ENCODE measurements around the gene ZC3H10. TPM values are rescaled to one million over a fixed set of nuclear protein-coding genes. Genes with fewer than 3 reads are reported as not detected.

The ZC3H10 gene
- total RNA-seq, 1 experiment from 2014 or later = 11.8 TPM

DNA sequence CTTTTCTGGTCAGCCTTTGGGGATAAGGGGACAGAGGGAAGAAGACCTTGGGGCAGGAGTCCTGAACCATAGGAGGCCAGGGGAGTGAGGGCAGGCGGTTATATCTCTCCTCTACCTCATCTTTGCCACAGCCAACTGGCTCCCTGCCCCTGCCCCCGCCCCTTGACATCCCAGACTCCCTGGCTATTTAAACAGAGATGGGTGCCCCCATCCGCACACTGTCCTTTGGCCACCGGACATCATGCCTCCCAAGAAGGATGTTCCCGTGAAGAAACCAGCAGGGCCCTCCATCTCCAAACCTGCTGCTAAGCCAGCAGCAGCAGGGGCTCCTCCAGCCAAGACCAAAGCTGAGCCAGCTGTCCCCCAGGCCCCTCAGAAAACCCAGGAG is 35.6 kb downstream of the ZC3H10 start:
- DNase-seq (ENCODE audit: low spot score) = no peak
- Histone ChIP-seq H3K27me3 (replicated peaks; ENCODE audit: insufficient read depth, low read depth, low read length, poor library complexity) (no peaks in the 10 kb centered on the region), H3K36me3 (ENCODE audit: insufficient read depth, low read length, poor library complexity, severe bottlenecking) (no peaks in the 10 kb centered on the region), H3K4me1 (ENCODE audit: insufficient read depth, low read length, poor library complexity, severe bottlenecking) (peaks cover 20% of the 10 kb centered on the region), H3K27ac (ENCODE audit: low read depth, low read length, poor library complexity, severe bottlenecking) (peak overlapping the region; percentile 79), H3K9me3 (ENCODE audit: low read depth, low read length, poor library complexity, severe bottlenecking) (no peaks in the 10 kb centered on the region), H3K4me3 (ENCODE audit: low read depth, low read length, poor library complexity, severe bottlenecking) (peak overlapping the region; percentile 56)
- ChIA-PET POLR2A (ENCODE audit: low non-redundant PET) (no interaction called here), CTCF (no interaction called here)
- TF ChIP-seq EZH2 (IDR thresholded peaks at IDR 0.05; ENCODE audit: borderline replicate concordance, low read depth, low read length, poor library complexity, severe bottlenecking) = no peak
- TF ChIP-seq, protein P1, sequence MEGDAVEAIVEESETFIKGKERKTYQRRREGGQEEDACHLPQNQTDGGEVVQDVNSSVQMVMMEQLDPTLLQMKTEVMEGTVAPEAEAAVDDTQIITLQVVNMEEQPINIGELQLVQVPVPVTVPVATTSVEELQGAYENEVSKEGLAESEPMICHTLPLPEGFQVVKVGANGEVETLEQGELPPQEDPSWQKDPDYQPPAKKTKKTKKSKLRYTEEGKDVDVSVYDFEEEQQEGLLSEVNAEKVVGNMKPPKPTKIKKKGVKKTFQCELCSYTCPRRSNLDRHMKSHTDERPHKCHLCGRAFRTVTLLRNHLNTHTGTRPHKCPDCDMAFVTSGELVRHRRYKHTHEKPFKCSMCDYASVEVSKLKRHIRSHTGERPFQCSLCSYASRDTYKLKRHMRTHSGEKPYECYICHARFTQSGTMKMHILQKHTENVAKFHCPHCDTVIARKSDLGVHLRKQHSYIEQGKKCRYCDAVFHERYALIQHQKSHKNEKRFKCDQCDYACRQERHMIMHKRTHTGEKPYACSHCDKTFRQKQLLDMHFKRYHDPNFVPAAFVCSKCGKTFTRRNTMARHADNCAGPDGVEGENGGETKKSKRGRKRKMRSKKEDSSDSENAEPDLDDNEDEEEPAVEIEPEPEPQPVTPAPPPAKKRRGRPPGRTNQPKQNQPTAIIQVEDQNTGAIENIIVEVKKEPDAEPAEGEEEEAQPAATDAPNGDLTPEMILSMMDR (conservative IDR thresholded peaks at IDR 0.05; ENCODE audit: low read depth, low read length) = no peak
- no TSS peak for BruUV-seq (replicated peaks)
- intact Hi-C loops (cut with micrococcal nuclease; ENCODE audit: unreplicated experiment) = no loop called here

DNA sequence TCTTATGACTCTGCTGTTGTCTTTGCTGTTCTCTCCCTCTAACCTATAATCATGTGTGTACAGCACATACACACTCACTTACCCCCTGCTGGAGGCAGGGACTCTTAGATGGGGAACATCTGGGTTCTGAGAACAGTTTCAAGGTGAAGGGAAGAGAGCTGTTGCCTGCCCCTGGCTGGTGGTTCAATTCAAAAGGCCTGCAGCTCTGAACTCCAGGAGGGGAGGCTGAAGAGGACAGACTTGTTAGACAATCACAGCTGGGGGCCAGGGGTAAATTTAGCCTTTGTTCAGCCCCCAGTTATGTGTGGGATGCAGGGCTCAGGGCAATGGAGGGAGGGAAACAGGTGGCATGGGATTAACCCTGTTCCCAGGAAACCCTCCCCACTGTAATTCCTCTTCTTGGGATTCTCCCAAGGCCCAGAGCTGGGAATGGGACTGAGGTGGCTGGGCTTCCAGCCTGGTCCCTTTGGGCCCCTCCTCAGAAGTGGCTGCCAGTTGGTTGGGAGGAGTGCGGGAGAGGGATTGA is 36.2 kb downstream of the ZC3H10 start:
- BruUV-seq (replicated peaks) = no TSS peak
- ChIA-PET POLR2A (ENCODE audit: low non-redundant PET) (no interaction called here), CTCF (interaction anchor here (1.4 kb wide), 1 partner anchor 35 kb away, joined by 5 read pairs; the partner anchor contains the start of gene SMARCC2)
- TF ChIP-seq EZH2 (IDR thresholded peaks at IDR 0.05; ENCODE audit: borderline replicate concordance, low read depth, low read length, poor library complexity, severe bottlenecking) = no peak
- TF ChIP-seq, protein P1 (conservative IDR thresholded peaks at IDR 0.05; ENCODE audit: low read depth, low read length) = no peak
- intact Hi-C loops (cut with micrococcal nuclease; ENCODE audit: unreplicated experiment) = no loop called here
- DNase-seq (ENCODE audit: low spot score) = no peak
- Histone ChIP-seq H3K4me1 (ENCODE audit: insufficient read depth, low read length, poor library complexity, severe bottlenecking) (peaks cover 20% of the 10 kb centered on the region), H3K9me3 (ENCODE audit: low read depth, low read length, poor library complexity, severe bottlenecking) (no peaks in the 10 kb centered on the region), H3K27me3 (replicated peaks; ENCODE audit: insufficient read depth, low read depth, low read length, poor library complexity) (no peaks in the 10 kb centered on the region), H3K4me3 (ENCODE audit: low read depth, low read length, poor library complexity, severe bottlenecking) (no peak overlapping the region), H3K36me3 (ENCODE audit: insufficient read depth, low read length, poor library complexity, severe bottlenecking) (peaks cover 2% of the 10 kb centered on the region), H3K27ac (ENCODE audit: low read depth, low read length, poor library complexity, severe bottlenecking) (no peak overlapping the region)

DNA sequence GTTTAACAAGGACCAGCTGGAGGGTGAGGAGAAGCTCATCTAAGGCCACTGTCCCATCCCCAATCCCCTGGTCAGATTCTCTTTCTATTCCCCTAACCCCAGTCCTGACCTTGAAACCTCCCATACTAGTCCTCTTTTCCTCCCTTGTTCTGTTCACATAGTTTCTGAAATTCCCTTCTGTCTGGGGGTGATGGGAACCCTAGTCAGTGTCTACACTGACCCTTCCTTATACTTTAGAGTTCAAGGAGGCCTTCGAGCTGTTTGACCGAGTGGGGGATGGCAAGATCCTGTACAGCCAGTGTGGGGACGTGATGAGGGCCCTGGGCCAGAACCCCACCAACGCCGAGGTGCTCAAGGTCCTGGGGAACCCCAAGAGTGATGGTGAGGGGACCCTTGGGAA is 36.8 kb downstream of the ZC3H10 start:
- Histone ChIP-seq H3K4me1 (ENCODE audit: insufficient read depth, low read length, poor library complexity, severe bottlenecking) (peaks cover 23% of the 10 kb centered on the region), H3K4me3 (ENCODE audit: low read depth, low read length, poor library complexity, severe bottlenecking) (no peak overlapping the region), H3K36me3 (ENCODE audit: insufficient read depth, low read length, poor library complexity, severe bottlenecking) (peaks cover 7% of the 10 kb centered on the region), H3K27ac (ENCODE audit: low read depth, low read length, poor library complexity, severe bottlenecking) (no peak overlapping the region), H3K27me3 (replicated peaks; ENCODE audit: insufficient read depth, low read depth, low read length, poor library complexity) (no peaks in the 10 kb centered on the region), H3K9me3 (ENCODE audit: low read depth, low read length, poor library complexity, severe bottlenecking) (no peaks in the 10 kb centered on the region)
- POLR2A ChIA-PET (ENCODE audit: low non-redundant PET) = interaction anchor here (0.7 kb wide), 1 partner anchor 180 kb away, joined by 4 read pairs; no protein-coding TSS in a partner anchor
- no TSS peak for BruUV-seq (replicated peaks)
- TF ChIP-seq EZH2 (IDR thresholded peaks at IDR 0.05; ENCODE audit: borderline replicate concordance, low read depth, low read length, poor library complexity, severe bottlenecking) = no peak
- TF ChIP-seq, protein P1 (conservative IDR thresholded peaks at IDR 0.05; ENCODE audit: low read depth, low read length) = no peak
- intact Hi-C loops (cut with micrococcal nuclease; ENCODE audit: unreplicated experiment) = no loop called here
- CTCF ChIA-PET = interaction anchor here (1.4 kb wide), 1 partner anchor 35 kb away, joined by 5 read pairs; the partner anchor contains the start of gene SMARCC2
- DNase-seq (ENCODE audit: low spot score) = no peak

Measured in A673 (cell line).